HepG2 (cell line): ENCODE measurements around the gene MARK4. TPM values are rescaled to one million over a fixed set of nuclear protein-coding genes. Genes with fewer than 3 reads are reported as not detected.

Experiments
- HINFP ChIP-seq: sonication (generic); formaldehyde crosslinking; IDR thresholded peaks from 2 replicates; pipeline ENCODE4 v1.4.0; 2020; ENCODE audit warnings: low read depth, mild to moderate bottlenecking, missing genetic modification reagents
- JARID2 ChIP-seq: sonication (generic); formaldehyde crosslinking; IDR thresholded peaks from 2 replicates; pipeline ENCODE4 v1.8.1; 2023; ENCODE audit warnings: missing genetic modification reagents, inconsistent platforms; ENCODE audit not compliant: insufficient replicate concordance
- PHF5A ChIP-seq: IDR thresholded peaks from one replicate; pipeline ENCODE4 v1.6.1; 2018; ENCODE audit warnings: low read depth, missing genetic modification reagents; ENCODE audit not compliant: unreplicated experiment
- YEATS2 ChIP-seq: sonication (generic); formaldehyde crosslinking; IDR thresholded peaks from 2 replicates; pipeline ENCODE4 v1.4.0; 2020; ENCODE audit warnings: missing genetic modification reagents, borderline replicate concordance
- ZBTB42 ChIP-seq: sonication (generic); formaldehyde crosslinking; IDR thresholded peaks from 2 replicates; pipeline ENCODE4 v1.5.0; 2020; ENCODE audit warnings: mild to moderate bottlenecking, missing genetic modification reagents
- ZNF720 ChIP-seq: sonication (generic); formaldehyde crosslinking; IDR thresholded peaks from 2 replicates; pipeline ENCODE4 v1.4.0; 2020; ENCODE audit warnings: missing genetic modification reagents
- polyA plus RNA-seq, 8 experiments: library from polyadenylated mRNA; depleted of rRNA in 3 of 8; stranded (reverse) in 7 of 8; unstranded in 1 of 8; fragments of >200 nt; fragmentation: Illumina TruSeq in 4 of 8; extraction: Trizol in 4 of 8; gene quantifications; 2 replicates each; pipeline versions ENCODE4 v1.2.1 to v1.2.3, GENCODE V29; 2011 to 2016; ENCODE audit warnings: low read depth in 4 of 8, missing spikeins in 1 of 8, mixed read lengths in 1 of 8; ENCODE audit not compliant: insufficient read depth in 1 of 8
- total RNA-seq, 5 experiments: library from RNA; depleted of rRNA; stranded (reverse); fragments of >200 nt; fragmentation: Illumina TruSeq; extraction: Trizol; gene quantifications; 2 replicates each; pipeline ENCODE4 v1.2.3, GENCODE V29; 2016; ENCODE audit warnings: low read depth in 1 of 5
- TF ChIP-seq, protein P1 (sequence below): sonication (generic); formaldehyde crosslinking; IDR thresholded peaks from 2 replicates; pipeline ENCODE4 v1.4.0; 2020; ENCODE audit warnings: missing genetic modification reagents, borderline replicate concordance
- TF ChIP-seq, protein P2 (sequence below): sonication (generic); formaldehyde crosslinking; IDR thresholded peaks from 2 replicates; pipeline ENCODE4 v1.8.1; 2023; ENCODE audit warnings: missing genetic modification reagents, mild to moderate bottlenecking, borderline replicate concordance

MARK4 gene
- total and polyA plus RNA-seq, 2 of the 13 experiments (the other 11 are each of a cell fraction or from before 2014, with no cell fraction given): 7.0 to 12.2 TPM

DNA sequence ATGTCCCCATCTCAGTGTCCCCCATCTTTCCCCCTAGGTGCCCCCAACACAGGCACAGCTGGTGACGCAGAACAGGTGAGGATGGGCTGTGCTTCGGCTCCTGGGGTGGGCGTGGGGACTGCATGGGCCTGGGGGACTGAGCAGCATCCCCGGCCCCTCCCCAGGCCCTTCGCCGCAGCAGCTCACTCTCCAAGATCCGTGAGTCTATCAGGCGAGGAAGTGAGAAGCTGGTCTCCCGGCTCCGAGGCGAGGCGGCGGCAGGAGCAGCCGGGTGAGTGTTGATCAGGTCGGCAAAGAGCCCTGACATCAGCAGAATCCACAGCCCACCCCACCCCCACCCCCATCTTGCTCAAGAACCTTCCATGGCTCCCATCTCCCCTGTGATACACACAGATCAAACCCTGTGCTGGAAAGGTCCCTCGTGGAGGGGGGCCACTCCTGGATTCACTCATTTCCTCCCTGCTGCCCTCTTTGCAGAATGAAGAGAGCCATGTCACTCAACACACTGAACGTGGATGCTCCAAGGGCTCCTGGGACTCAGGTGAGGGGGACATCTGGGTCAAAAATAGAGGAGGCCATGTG is 99.5 kb downstream of the MARK4 start (continued):
- TF ChIP-seq, protein P1, sequence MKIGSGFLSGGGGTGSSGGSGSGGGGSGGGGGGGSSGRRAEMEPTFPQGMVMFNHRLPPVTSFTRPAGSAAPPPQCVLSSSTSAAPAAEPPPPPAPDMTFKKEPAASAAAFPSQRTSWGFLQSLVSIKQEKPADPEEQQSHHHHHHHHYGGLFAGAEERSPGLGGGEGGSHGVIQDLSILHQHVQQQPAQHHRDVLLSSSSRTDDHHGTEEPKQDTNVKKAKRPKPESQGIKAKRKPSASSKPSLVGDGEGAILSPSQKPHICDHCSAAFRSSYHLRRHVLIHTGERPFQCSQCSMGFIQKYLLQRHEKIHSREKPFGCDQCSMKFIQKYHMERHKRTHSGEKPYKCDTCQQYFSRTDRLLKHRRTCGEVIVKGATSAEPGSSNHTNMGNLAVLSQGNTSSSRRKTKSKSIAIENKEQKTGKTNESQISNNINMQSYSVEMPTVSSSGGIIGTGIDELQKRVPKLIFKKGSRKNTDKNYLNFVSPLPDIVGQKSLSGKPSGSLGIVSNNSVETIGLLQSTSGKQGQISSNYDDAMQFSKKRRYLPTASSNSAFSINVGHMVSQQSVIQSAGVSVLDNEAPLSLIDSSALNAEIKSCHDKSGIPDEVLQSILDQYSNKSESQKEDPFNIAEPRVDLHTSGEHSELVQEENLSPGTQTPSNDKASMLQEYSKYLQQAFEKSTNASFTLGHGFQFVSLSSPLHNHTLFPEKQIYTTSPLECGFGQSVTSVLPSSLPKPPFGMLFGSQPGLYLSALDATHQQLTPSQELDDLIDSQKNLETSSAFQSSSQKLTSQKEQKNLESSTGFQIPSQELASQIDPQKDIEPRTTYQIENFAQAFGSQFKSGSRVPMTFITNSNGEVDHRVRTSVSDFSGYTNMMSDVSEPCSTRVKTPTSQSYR (CRISPR knock-in tag): no peak
- TF ChIP-seq PHF5A: no peak
- TF ChIP-seq HINFP: no peak
- no peak for TF ChIP-seq ZNF720 (CRISPR knock-in tag)
- TF ChIP-seq YEATS2 (CRISPR knock-in tag): no peak
- no peak for TF ChIP-seq ZBTB42
- TF ChIP-seq JARID2: no peak
- TF ChIP-seq, protein P2, sequence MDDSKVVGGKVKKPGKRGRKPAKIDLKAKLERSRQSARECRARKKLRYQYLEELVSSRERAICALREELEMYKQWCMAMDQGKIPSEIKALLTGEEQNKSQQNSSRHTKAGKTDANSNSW (CRISPR knock-in tag): no peak
